Measurements from ENCODE around the gene SYNJ2.

Gene SYNJ2

GRCh38 chr6:158011478-158011920 lies 29.8 kb downstream of the SYNJ2 start:
- no peak for DNase-seq (ENCODE audit: low read depth in 2 of 2)

GRCh38 chr6:158011980-158012566 lies 30.4 kb downstream of the SYNJ2 start:
- DNase-seq (ENCODE audit: low read depth in 2 of 2): no peak

GRCh38 chr6:158013904-158014504 lies 32.3 kb downstream of the SYNJ2 start:
- no peak for DNase-seq (ENCODE audit: low read depth in 2 of 2)

GRCh38 chr6:158014505-158015187 lies 33.0 kb downstream of the SYNJ2 start:
- DNase-seq (ENCODE audit: low read depth in 2 of 2): no peak

GRCh38 chr6:158015188-158015506 lies 33.5 kb downstream of the SYNJ2 start:
- no peak for DNase-seq (ENCODE audit: low read depth in 2 of 2)

- DNase-seq (ENCODE audit: low read depth in 2 of 2): no peak
These were observed 35.1 kb downstream of the SYNJ2 start for GRCh38 chr6:158016571-158017383.

- no peak for DNase-seq (ENCODE audit: low read depth in 2 of 2)
These were observed 36.0 kb downstream of the SYNJ2 start for GRCh38 chr6:158017621-158018040.

GRCh38 chr6:158018041-158018771 lies 36.5 kb downstream of the SYNJ2 start:
- DNase-seq (ENCODE audit: low read depth in 2 of 2): no peak

GRCh38 chr6:158018851-158019361 lies 37.2 kb downstream of the SYNJ2 start:
- DNase-seq (ENCODE audit: low read depth in 2 of 2): no peak

- no peak for DNase-seq (ENCODE audit: low read depth in 2 of 2)
These were observed 37.8 kb downstream of the SYNJ2 start for GRCh38 chr6:158019416-158019815.

GRCh38 chr6:158020272-158020711 lies 38.6 kb downstream of the SYNJ2 start:
- DNase-seq (ENCODE audit: low read depth in 2 of 2): no peak

GRCh38 chr6:158020811-158021210 lies 39.1 kb downstream of the SYNJ2 start:
- no peak for DNase-seq (ENCODE audit: low read depth in 2 of 2)

- DNase-seq (ENCODE audit: low read depth in 2 of 2): no peak
These were observed 39.7 kb downstream of the SYNJ2 start for GRCh38 chr6:158021376-158021775.

GRCh38 chr6:158021814-158022748 lies 40.4 kb downstream of the SYNJ2 start:
- DNase-seq (ENCODE audit: low read depth in 2 of 2): no peak

- DNase-seq (ENCODE audit: low read depth in 2 of 2): no peak
These were observed 41.3 kb downstream of the SYNJ2 start for GRCh38 chr6:158022749-158023596.

- DNase-seq (ENCODE audit: low read depth in 2 of 2): no peak
These were observed 41.9 kb downstream of the SYNJ2 start for GRCh38 chr6:158023597-158023939.

- DNase-seq (ENCODE audit: low read depth in 2 of 2): no peak
These were observed 43.1 kb downstream of the SYNJ2 start for GRCh38 chr6:158024566-158025297.

- DNase-seq (ENCODE audit: low read depth in 2 of 2): peak; percentile 50 to 55
These were observed 44.6 kb downstream of the SYNJ2 start for GRCh38 chr6:158026054-158026900.

Data from stimulated activated CD8-positive, alpha-beta memory T cell treated with anti-CD3 and anti-CD28 coated beads, Interleukin-7, amount 100 ng/mL, for 1 hour (primary cell).